GM12874 (cell line): ENCODE results near the gene WDR89.

Experiments
- TF ChIP-seq, protein P1 (sequence below): IDR thresholded peaks from 2 replicates; pipeline ENCODE4 v1.5.1; 2011; ENCODE audit warnings: low read depth, mild to moderate bottlenecking, control low read depth, low read length, moderate library complexity; ENCODE audit not compliant: insufficient read depth

Gene WDR89

DNA sequence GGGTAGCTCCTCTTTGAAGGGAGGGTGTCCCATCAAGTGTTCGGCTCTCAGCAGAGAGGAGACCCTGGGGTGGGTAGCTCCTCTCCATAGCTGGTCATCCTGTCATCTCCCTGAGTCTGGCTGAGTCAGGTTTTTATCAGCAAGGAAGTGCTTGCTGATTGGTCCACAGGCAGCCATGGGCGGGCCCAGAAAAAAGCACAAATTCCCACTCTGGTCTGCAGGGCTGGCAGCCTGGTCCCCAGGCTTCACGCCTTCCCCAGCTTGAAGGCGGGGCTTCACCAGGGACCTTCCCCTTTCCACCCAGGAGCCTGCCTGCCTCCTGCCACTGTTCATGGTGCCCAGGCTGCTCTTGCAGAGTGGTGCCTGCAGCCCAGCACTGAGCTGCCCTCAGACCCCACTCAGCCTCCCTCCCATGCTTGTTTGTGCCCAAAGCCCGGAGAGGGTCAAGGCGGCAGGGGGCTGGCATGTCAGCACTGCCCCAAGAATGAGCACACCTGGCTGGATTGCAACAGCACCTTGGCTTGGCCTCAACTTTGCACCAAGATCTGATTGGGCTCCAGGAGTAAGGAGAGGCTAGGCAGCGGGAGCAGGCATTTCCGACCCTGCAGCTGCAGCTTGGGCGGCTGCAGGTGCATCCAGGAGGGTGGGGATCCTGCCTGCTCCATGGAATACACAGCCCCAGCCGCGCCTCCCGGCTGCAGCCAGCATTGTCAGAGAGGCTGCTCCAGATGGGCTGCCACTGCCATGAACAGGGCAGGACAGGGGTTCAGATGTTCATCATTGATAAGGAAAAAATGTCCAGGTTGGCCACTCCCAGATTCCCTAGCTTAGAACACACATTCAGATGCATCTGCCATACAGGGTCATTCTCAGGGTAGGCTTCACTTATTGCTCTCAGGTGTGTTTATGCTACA, 22.0 kb upstream of the WDR89 start:
- TF ChIP-seq, protein P1, sequence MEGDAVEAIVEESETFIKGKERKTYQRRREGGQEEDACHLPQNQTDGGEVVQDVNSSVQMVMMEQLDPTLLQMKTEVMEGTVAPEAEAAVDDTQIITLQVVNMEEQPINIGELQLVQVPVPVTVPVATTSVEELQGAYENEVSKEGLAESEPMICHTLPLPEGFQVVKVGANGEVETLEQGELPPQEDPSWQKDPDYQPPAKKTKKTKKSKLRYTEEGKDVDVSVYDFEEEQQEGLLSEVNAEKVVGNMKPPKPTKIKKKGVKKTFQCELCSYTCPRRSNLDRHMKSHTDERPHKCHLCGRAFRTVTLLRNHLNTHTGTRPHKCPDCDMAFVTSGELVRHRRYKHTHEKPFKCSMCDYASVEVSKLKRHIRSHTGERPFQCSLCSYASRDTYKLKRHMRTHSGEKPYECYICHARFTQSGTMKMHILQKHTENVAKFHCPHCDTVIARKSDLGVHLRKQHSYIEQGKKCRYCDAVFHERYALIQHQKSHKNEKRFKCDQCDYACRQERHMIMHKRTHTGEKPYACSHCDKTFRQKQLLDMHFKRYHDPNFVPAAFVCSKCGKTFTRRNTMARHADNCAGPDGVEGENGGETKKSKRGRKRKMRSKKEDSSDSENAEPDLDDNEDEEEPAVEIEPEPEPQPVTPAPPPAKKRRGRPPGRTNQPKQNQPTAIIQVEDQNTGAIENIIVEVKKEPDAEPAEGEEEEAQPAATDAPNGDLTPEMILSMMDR = no peak

GRCh38 chr14:63662776-63663175, 21.1 kb upstream of the WDR89 start:
- TF ChIP-seq, protein P1 = no peak

DNA sequence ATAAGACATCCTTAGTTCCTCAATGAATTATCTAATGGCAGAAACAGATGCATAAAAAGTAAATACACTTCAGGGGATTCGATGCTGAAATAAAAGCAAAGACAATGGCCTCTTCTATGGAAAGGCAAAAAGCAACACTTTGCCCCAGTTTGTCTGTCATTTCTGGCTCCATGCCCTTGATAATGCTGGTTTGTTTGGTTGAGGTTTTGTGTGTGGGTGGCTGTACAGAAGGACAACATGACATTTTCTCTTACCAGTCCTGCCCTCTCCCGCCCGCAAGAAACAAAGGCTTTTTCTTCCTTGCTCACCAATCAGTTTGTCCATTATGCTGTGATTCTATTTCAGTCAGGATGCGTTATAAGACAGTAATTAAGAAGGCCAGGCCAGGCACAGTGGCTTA, 18.1 kb upstream of the WDR89 start:
- TF ChIP-seq, protein P1 = no peak

- TF ChIP-seq, protein P1 = no peak
These were observed 14.5 kb upstream of the WDR89 start for GRCh38 chr14:63656194-63656593.

GRCh38 chr14:63654936-63655335, 13.3 kb upstream of the WDR89 start:
- TF ChIP-seq, protein P1 = no peak

- TF ChIP-seq, protein P1 = no peak
These were observed 12.7 kb upstream of the WDR89 start for GRCh38 chr14:63654346-63654745.

DNA sequence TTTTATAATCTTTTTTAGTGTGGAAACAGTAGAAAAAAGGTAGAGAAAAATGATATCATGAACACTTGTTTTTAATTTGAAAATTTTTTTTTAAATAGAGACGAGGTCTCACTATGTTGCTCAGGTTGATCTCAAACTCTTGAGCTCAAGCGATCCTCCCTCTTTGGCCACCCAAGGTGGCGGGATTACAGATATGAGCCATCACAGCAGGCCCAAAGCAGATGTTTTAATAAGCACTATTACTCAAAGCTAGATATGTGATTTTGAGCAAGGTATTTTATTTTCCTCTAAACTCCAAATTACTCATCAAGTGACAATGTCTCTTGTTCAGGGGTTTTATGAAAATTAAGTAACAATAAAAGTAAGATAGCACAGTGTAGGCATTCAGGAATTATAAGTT, 10.7 kb upstream of the WDR89 start:
- TF ChIP-seq, protein P1 = no peak
